NCI-H510A (cell line): ENCODE results near the gene C17orf113.

Experiments
- DNase-seq: peaks from one replicate; lab custom pipeline; 2025; lab: John Stamatoyannopoulos, UW

The C17orf113 gene

DNA sequence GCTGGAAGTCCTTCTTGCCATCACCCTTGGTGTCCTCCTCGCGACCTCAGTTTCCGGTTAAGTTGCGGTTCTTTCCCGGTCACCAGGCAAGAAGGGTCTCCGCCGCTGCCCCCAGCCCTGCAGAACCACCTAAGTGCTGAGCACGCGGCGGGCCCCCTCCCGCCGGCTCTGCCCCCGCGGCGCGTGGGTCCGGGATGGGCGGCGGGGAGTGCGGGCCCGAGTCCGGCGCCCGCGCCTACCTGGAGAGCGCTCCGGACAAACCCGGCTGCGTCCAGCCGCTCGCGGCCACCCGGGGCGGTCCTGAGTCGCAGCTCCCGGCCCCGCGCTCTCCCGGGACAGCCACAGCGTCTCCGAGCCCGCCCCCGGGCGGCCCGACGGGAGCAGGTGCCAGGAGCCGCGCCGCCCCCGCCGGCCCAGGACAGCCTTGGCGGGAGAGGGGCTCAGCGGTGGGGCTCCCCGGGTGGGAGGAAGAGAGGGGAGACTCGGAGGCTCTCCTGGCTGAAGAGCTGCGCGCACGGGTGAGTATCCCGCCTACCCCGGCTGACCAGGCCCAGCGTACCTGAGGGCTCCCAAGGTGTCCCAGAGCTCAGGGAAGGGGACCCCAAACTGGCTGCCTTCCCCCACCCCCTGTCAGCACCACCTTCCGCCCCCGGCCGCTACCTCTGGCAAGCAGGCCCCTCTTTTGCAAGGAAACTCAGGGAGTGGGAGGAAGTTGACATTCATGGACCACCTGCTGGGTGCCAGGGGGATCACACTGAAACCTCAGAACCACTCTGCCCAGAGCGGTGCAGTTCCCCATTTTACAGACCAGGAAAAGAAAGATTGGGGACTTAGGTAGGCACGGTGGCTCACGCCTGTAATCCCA, 22.2 kb upstream of the C17orf113 start:
- no peak for DNase-seq

GRCh38 chr17:42071810-42072209, 21.4 kb upstream of the C17orf113 start:
- no peak for DNase-seq

GRCh38 chr17:42068979-42069378, 18.6 kb upstream of the C17orf113 start:
- DNase-seq: no peak

DNA sequence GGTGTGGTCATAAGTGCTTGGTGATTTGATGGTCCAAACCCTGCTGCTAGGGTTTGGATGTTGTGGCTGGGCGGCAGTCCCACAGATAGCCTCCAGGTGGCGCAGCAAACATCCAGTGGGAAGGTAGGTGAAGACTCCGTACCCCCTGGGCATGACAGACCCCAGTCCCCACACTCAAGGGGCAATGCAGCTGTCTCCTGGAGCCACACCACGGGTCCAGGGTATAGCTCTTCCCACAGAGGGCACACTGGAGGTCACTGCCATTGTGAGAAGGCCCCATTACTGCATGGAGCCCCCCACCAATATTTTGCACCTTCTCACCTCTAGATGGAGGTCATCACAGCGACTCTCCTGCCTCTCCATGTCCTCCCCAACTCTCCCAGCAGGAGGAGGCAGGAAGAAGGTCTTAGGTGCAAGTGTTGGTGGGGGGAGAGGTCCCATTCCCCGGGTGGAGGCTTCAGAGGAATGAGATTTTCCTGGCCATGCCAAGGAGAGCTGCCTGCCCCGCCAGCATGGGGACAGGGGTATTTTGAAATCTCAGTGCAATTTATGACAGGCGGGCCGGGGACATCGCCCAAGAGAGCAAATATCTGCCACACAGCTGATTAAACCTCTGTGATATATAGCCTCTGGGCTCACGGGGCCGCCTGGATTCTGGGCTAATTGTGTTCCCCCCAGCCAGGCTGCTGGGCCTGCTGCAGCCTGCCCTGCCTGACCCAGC, 17.1 kb upstream of the C17orf113 start:
- DNase-seq: no peak

- no peak for DNase-seq
These were observed 14.8 kb upstream of the C17orf113 start for GRCh38 chr17:42065201-42065600.

- DNase-seq: no peak
These were observed 12.3 kb upstream of the C17orf113 start for GRCh38 chr17:42062681-42063080.

GRCh38 chr17:42061646-42062487, 11.5 kb upstream of the C17orf113 start:
- no peak for DNase-seq

GRCh38 chr17:42060231-42060630, 9.8 kb upstream of the C17orf113 start:
- DNase-seq: no peak

- DNase-seq: no peak
These were observed 9.4 kb upstream of the C17orf113 start for GRCh38 chr17:42059815-42060214.

DNA sequence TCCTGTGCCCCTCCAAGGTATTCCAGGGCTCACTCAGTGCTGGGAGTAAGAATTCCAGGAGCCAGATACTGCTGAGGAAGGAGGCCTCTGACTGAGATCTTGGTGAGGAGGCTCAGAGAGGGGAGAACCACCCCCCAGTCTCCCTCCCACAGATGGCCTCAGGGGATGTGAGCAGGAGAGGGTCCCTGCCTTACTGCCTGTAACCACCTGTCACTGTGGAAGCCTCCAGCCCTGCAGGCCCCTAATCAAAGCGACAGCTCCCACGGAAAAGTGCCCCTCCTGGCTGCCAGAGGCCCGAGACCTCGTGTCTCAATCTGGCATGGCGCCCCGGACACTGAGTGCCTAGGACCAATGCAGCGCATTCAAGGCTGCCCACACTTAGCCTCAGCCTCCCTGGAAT, 7.7 kb upstream of the C17orf113 start:
- DNase-seq: no peak

- DNase-seq: no peak
These were observed 6.2 kb upstream of the C17orf113 start for GRCh38 chr17:42056635-42057034.

- no peak for DNase-seq
These were observed 5.1 kb upstream of the C17orf113 start for GRCh38 chr17:42055496-42055895.

DNA sequence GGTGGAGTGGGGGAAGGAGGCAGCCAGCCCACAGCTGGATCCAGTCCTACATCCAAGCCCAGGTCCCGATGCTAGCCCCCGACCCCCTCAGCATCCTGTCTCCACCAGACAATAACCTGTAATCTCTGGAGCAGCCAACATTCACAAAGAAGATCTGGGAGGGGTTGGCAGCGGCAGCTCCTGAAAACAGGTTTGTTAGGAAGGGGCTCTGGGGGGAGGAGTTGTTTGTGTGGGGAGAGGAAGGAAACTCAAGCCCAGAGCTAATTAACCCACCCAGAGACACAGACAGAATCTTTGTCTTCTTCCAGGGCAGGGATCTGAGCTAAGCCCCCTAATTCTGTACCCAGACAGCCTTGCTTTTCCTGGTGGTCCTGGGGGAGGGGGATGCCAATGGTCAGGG, 4.6 kb upstream of the C17orf113 start:
- no peak for DNase-seq

DNA sequence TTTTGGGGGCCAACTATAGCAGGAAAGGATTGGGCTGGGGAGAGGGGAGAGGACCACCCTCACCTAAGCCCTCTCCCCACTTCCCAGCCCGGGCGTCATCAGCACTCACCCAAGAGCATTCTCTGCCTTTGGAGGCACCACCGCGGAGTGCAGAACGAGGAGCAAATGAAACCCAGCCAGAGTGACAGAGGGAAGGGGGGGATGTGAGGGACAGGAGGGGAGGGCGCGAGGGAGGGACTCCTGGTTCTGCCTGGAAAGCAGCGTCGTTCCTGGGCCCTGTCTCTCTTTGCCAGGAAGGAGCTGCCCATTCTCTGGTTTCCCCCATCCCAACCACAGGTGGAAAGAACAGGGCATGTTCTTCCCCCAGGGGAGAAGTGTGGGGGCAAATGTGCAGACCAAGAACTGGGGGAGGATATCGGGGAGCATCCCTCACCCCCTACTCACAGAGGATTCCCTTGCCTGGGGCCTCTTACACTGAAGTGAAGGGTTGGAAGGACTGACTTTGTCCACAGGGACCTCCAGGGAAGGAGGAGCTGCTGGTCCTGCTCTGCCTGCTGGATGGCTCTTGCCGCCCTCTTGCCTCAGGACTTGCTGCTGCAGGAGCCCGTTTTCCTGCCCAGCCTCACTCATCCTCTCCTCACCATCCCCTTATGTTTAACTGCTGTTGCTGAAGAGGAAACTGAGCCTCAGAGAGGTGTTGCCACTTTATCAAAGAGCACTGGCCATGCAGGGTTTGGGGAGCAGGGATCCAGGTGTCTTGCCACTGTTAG, 3.5 kb upstream of the C17orf113 start:
- DNase-seq: no peak

- no peak for DNase-seq
These were observed 2.0 kb upstream of the C17orf113 start for GRCh38 chr17:42052346-42052877.

GRCh38 chr17:42051645-42052044, 1.2 kb upstream of the C17orf113 start:
- DNase-seq: no peak

DNA sequence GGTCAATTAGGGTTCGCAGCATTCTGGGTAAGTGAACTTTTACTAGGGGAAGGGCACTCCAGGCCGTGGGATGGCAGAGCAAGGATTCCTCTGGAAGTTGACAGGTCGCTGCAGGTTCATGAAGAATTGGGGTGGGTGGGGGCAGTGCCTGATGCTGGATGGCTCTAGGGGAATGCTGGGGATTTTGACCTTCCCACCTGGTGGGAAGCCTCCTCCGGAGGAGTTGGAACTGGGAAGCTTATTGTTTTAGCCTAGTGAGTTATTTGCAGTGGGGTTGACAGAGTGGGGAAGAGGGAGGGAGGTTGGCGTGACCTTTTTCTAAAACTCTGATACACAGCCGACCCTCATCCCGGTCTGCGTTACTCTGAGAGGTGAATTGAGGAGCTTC, 606 bp upstream of the C17orf113 start:
- DNase-seq: no peak

GRCh38 chr17:42049834-42050392, 488 bp downstream of the C17orf113 start:
- DNase-seq: no peak

DNA sequence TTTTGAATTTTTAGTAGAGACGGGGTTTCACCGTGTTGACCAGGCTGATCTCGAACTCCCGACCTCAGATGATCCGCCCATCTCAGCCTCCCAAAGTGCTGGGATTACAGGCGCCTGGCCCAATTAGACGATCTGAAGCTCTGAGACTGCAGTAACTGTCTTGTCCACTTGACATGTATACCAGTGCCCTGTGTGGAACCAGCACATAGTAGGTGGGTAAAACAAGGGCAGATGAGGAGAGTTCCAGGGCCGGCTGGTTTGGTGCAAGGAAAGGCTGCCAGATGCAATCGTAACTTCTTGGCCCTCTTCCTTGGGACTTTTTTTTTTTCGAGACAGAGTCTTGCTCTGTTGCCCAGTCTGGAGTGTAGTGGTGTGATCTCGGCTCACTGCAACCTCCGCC, 3.1 kb downstream of the C17orf113 start:
- DNase-seq: no peak

- DNase-seq: no peak
These were observed 4.7 kb downstream of the C17orf113 start for GRCh38 chr17:42045719-42046118.
